GM12878 (cell line): ENCODE measurements around the gene PRR3. TPM values are rescaled to one million over a fixed set of nuclear protein-coding genes. Genes with fewer than 3 reads are reported as not detected.
"Not testable (repeated sequence)": the region's sequence is repeated elsewhere in the genome, so short reads cannot be mapped to it uniquely, and the experiment has no call there.

ENCODE experiments used
- ATAC-seq: fragments of 200-7000 bp; cut with Tn5 transposase; 3 replicates; pipeline ENCODE4 v1.9.1; 2020; ENCODE audit warnings: mild to moderate bottlenecking, moderate library complexity
- BruUV-seq: library from RNA; stranded (reverse); fragments of 400-500 nt; replicated peaks from 2 replicates; lab custom pipeline; 2021; lab: Mats Ljungman, UMichigan
- CTCF ChIA-PET: fragments of 300-600 bp; sonication (Branson Sonifier 250); formaldehyde crosslinking; extraction: SDS; loops from one replicate; lab custom pipeline; 2021; ENCODE audit warnings: inconsistent platforms; lab: Yijun Ruan, JAX
- POLR2A ChIA-PET: fragments of 350-600 bp; formaldehyde crosslinking; extraction: SDS; loops from one replicate; lab custom pipeline; 2021; ENCODE audit warnings: inconsistent platforms; lab: Charles Lee
- RAD21 ChIA-PET: fragments of 300-600 bp; sonication (Branson Sonifier 250); formaldehyde crosslinking; loops from one replicate; lab custom pipeline; 2023; ENCODE audit warnings: antibody characterized with exemption; ENCODE audit not compliant: unreplicated experiment; lab: Charles Lee
- SMC1A ChIA-PET: fragments of 300-600 bp; sonication (Branson Sonifier 250); formaldehyde crosslinking; loops from one replicate; lab custom pipeline; 2023; ENCODE audit not compliant: unreplicated experiment, uncharacterized antibody; lab: Charles Lee
- DNase-seq: peaks from one replicate; pipeline ENCODE4 v3.0.0-alpha.2; 2011; ENCODE audit warnings: low read depth, low spot score
- FAIRE-seq: peaks from 3 replicates; lab custom pipeline; 2011; peaks lifted over from hg19 to GRCh38; lab: Jason Lieb, UNC
- H2AFZ ChIP-seq: 2 replicates; pipeline ENCODE4 v1.6.0; 2011; ENCODE audit warnings: low read depth, low read length, control low read depth; ENCODE audit not compliant: control insufficient read depth
- H3K27ac ChIP-seq: 2 replicates; pipeline ENCODE4 v1.5.1; 2011; ENCODE audit warnings: control low read depth; ENCODE audit not compliant: control insufficient read depth, insufficient read depth
- H3K27me3 ChIP-seq, 2 experiments: replicated peaks in 1 of 2; 2 replicates each; pipeline versions ENCODE4 v1.6.0 to v1.6.1; 2011; ENCODE audit warnings: low read length in 1 of 2; ENCODE audit not compliant: control insufficient read depth in 2 of 2, insufficient read depth in 2 of 2
- H3K36me3 ChIP-seq, 2 experiments: 2 replicates each; pipeline ENCODE4 v1.5.1; 2011; ENCODE audit warnings: low read length in 1 of 2; ENCODE audit not compliant: control insufficient read depth in 2 of 2, insufficient read depth in 2 of 2
- H3K4me1 ChIP-seq: 2 replicates; pipeline ENCODE4 v1.6.1; 2011; ENCODE audit warnings: mild to moderate bottlenecking, low read length, moderate library complexity, mixed read lengths; ENCODE audit not compliant: control insufficient read depth, insufficient read depth
- H3K4me2 ChIP-seq: 2 replicates; pipeline ENCODE4 v1.6.0; 2011; ENCODE audit warnings: control low read depth; ENCODE audit not compliant: control insufficient read depth, insufficient read depth
- H3K4me3 ChIP-seq: fragments of 200-600 bp; sonication (generic); 2 replicates; pipeline ENCODE4 v1.5.1; 2016
- H3K79me2 ChIP-seq: 2 replicates; pipeline ENCODE4 v1.6.0; 2011; ENCODE audit warnings: low read length; ENCODE audit not compliant: control insufficient read depth, insufficient read depth
- H3K9ac ChIP-seq: 2 replicates; pipeline ENCODE4 v1.8.0; 2011; ENCODE audit warnings: low read length, control low read depth, mixed read lengths; ENCODE audit not compliant: control insufficient read depth, insufficient read depth
- H3K9me3 ChIP-seq: replicated peaks from 3 replicates; pipeline ENCODE4 v1.5.1; 2011; ENCODE audit warnings: mild to moderate bottlenecking, low read length; ENCODE audit not compliant: control insufficient read depth, insufficient read depth
- H4K20me1 ChIP-seq: 2 replicates; pipeline ENCODE4 v1.6.0; 2011; ENCODE audit not compliant: control insufficient read depth, insufficient read depth
- BHLHE40 ChIP-seq, 2 experiments: fragments of 450-650 bp in 1 of 2; IDR thresholded peaks; 2 replicates each; pipeline ENCODE4 v1.6.1; 2011 to 2017; ENCODE audit warnings: low read depth in 2 of 2, borderline replicate concordance in 1 of 2, improper control_type of control experiment in 1 of 2, low read length in 1 of 2, mild to moderate bottlenecking in 1 of 2
- FOXM1 ChIP-seq: IDR thresholded peaks from 2 replicates; pipeline ENCODE4 v1.6.1; 2012; ENCODE audit warnings: low read depth, mild to moderate bottlenecking, inconsistent platforms, low read length, moderate library complexity
- JUNB ChIP-seq: IDR thresholded peaks from 2 replicates; pipeline ENCODE4 v1.6.1; 2016; ENCODE audit warnings: antibody characterized with exemption, mild to moderate bottlenecking
- JUND ChIP-seq: IDR thresholded peaks from 2 replicates; pipeline ENCODE4 v1.6.1; 2012; ENCODE audit warnings: low read depth, mild to moderate bottlenecking, low read length, improper control_type of control experiment, moderate library complexity
- TCF7 ChIP-seq: IDR thresholded peaks from 2 replicates; pipeline ENCODE4 v1.6.1; 2014; ENCODE audit warnings: antibody characterized with exemption, borderline replicate concordance
- YY1 ChIP-seq: IDR thresholded peaks from 2 replicates; pipeline ENCODE4 v1.6.1; 2011; ENCODE audit warnings: low read depth, mild to moderate bottlenecking, low read length
- ZNF217 ChIP-seq: fragments of 450-650 bp; IDR thresholded peaks from 2 replicates; pipeline ENCODE4 v1.6.1; 2017; ENCODE audit warnings: antibody characterized with exemption, mild to moderate bottlenecking
- WGBS: methylation state at CpG from one replicate; pipeline ENCODE4 v1.1.6; 2016; ENCODE audit warnings: low lambda C conversion rate; ENCODE audit not compliant: insufficient replicate concordance, insufficient coverage; ENCODE audit errors: missing lambda C conversion rate; 5-methylcytosine and 5-hydroxymethylcytosine counted together
- in situ Hi-C: fragments of 300-500 bp; cut with MboI; formaldehyde crosslinking; loops from 9 replicates; pipeline ENCODE4 v1.14.3; 2018; ENCODE audit warnings: mixed read lengths
- intact Hi-C: fragments of 100-400 bp; cut with micrococcal nuclease; formaldehyde crosslinking; loops from one replicate; pipeline ENCODE4 v1.14.2; 2022; ENCODE audit not compliant: unreplicated experiment
- polyA plus RNA-seq, 11 experiments: library from polyadenylated mRNA; depleted of rRNA in 4 of 11; unstranded in 6 of 11; stranded (reverse) in 5 of 11; fragments of >200 nt; fragmentation: Nextera tagmentation in 4 of 11; fragmentation: Illumina TruSeq in 1 of 11; extraction: Ambion mirVana in 4 of 11; extraction: Trizol in 1 of 11; gene quantifications; 1 replicate in 1 of 11; 2 replicates in 10 of 11; pipeline versions ENCODE4 v1.2.1 to v1.2.3, GENCODE V29; 2011 to 2016; ENCODE audit warnings: inconsistent platforms in 2 of 11, missing spikeins in 2 of 11, low read depth in 1 of 11
- total RNA-seq, 4 experiments: library from RNA; depleted of rRNA in 3 of 4; stranded (reverse); fragments of >200 nt in 3 of 4; fragmentation: Illumina TruSeq in 1 of 4; extraction: Trizol in 1 of 4; gene quantifications; 2 replicates each; pipeline versions ENCODE4 v1.2.1 to v1.2.3, GENCODE V29; 2013 to 2021
- TF ChIP-seq, protein P1 (sequence below): fragments of 450-650 bp; IDR thresholded peaks from 2 replicates; pipeline ENCODE4 v1.6.1; 2017; ENCODE audit warnings: low read depth, mild to moderate bottlenecking, moderate library complexity
- TF ChIP-seq, protein P2 (sequence below): fragments of 450-650 bp; IDR thresholded peaks from 2 replicates; pipeline ENCODE4 v1.6.1; 2017; ENCODE audit warnings: mild to moderate bottlenecking, moderate library complexity

PRR3 gene
- total and polyA plus RNA-seq, 10 of the 15 experiments (the other 5 are each of a cell fraction or from before 2014, with no cell fraction given) = 14.0 to 38.2 (median 20.5) TPM

- intact Hi-C loops = not testable (repeated sequence)
Observed at GRCh38 chr6:30526444-30526843, 30.7 kb upstream of the PRR3 start.

GRCh38 chr6:30529349-30529875, 27.7 kb upstream of the PRR3 start:
- RAD21 ChIA-PET = interaction anchor here (0.6 to 5.2 kb wide), 14 partner anchors 11 to 384 kb away, joined by 3 to 77 read pairs (median 4); partner anchors contain the start of gene MRPS18B
- Histone ChIP-seq H3K27ac (peak overlapping the region; percentile 80), H3K4me2 (peak overlapping the region; percentile 59), H2AFZ (peak overlapping the region; percentile 22; the same call in 1 of the 2 replicates), H3K4me1 (peaks cover 33% of the 10 kb centered on the region)
- POLR2A ChIA-PET = interaction anchor here (0.6 to 2.4 kb wide), 14 partner anchors 11 to 85 kb away, joined by 3 to 13 read pairs (median 4); no protein-coding TSS in a partner anchor
- H3K36me3 ChIP-seq, BruUV-seq, H3K27me3 ChIP-seq, H3K79me2 ChIP-seq, FAIRE-seq, H4K20me1 ChIP-seq, H3K9ac ChIP-seq, H3K9me3 ChIP-seq, H3K4me3 ChIP-seq, in situ Hi-C loops: not testable (repeated sequence)
- WGBS = 41% methylated on average over 17 of the region's 17 CpGs
- SMC1A ChIA-PET = interaction anchor here (0.9 to 7.4 kb wide), 10 partner anchors 12 to 45 kb away, joined by 3 to 123 read pairs (median 10); no protein-coding TSS in a partner anchor
- ATAC-seq (peak; percentile 79), DNase-seq (peak; percentile 74)
- CTCF ChIA-PET = interaction anchor here (0.7 to 7.5 kb wide), 10 partner anchors 13 to 46 kb away, joined by 3 to 199 read pairs (median 8); no protein-coding TSS in a partner anchor
- intact Hi-C loops = loop anchor here (2.0 kb wide), 1 partner anchor 21 kb away; no protein-coding TSS in a partner anchor
- TF ChIP-seq, protein P1, sequence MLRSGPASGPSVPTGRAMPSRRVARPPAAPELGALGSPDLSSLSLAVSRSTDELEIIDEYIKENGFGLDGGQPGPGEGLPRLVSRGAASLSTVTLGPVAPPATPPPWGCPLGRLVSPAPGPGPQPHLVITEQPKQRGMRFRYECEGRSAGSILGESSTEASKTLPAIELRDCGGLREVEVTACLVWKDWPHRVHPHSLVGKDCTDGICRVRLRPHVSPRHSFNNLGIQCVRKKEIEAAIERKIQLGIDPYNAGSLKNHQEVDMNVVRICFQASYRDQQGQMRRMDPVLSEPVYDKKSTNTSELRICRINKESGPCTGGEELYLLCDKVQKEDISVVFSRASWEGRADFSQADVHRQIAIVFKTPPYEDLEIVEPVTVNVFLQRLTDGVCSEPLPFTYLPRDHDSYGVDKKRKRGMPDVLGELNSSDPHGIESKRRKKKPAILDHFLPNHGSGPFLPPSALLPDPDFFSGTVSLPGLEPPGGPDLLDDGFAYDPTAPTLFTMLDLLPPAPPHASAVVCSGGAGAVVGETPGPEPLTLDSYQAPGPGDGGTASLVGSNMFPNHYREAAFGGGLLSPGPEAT = peak; percentile 83
- TF ChIP-seq JUNB = peak; percentile 70
- peak in 1 of 2 experiments; percentile 40; a peak in 1 of 4 replicates for TF ChIP-seq BHLHE40 (IDR thresholded peaks at IDR 0.05; ENCODE audit: borderline replicate concordance in 1 of 2, low read depth in 2 of 2, low read length in 1 of 2)
- TF ChIP-seq YY1 = peak; percentile 12; the same call in 1 of the 2 replicates
- peak; percentile 59; the same call in 1 of the 2 replicates for TF ChIP-seq FOXM1
- TF ChIP-seq TCF7 = peak; percentile 41; the same call in 1 of the 2 replicates
- TF ChIP-seq, protein P2, sequence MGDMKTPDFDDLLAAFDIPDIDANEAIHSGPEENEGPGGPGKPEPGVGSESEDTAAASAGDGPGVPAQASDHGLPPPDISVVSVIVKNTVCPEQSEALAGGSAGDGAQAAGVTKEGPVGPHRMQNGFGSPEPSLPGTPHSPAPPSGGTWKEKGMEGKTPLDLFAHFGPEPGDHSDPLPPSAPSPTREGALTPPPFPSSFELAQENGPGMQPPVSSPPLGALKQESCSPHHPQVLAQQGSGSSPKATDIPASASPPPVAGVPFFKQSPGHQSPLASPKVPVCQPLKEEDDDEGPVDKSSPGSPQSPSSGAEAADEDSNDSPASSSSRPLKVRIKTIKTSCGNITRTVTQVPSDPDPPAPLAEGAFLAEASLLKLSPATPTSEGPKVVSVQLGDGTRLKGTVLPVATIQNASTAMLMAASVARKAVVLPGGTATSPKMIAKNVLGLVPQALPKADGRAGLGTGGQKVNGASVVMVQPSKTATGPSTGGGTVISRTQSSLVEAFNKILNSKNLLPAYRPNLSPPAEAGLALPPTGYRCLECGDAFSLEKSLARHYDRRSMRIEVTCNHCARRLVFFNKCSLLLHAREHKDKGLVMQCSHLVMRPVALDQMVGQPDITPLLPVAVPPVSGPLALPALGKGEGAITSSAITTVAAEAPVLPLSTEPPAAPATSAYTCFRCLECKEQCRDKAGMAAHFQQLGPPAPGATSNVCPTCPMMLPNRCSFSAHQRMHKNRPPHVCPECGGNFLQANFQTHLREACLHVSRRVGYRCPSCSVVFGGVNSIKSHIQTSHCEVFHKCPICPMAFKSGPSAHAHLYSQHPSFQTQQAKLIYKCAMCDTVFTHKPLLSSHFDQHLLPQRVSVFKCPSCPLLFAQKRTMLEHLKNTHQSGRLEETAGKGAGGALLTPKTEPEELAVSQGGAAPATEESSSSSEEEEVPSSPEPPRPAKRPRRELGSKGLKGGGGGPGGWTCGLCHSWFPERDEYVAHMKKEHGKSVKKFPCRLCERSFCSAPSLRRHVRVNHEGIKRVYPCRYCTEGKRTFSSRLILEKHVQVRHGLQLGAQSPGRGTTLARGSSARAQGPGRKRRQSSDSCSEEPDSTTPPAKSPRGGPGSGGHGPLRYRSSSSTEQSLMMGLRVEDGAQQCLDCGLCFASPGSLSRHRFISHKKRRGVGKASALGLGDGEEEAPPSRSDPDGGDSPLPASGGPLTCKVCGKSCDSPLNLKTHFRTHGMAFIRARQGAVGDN = peak; percentile 90
- TF ChIP-seq JUND = 0 out of 2 replicates have a peak, but pooled peaks have one; percentile 30

More at GRCh38 chr6:30526444-30526843, 30.7 kb upstream of the PRR3 start:
- H2AFZ ChIP-seq, BruUV-seq, H3K9me3 ChIP-seq, H3K79me2 ChIP-seq, DNase-seq, H3K4me3 ChIP-seq, H3K27me3 ChIP-seq, H3K9ac ChIP-seq, FAIRE-seq, ATAC-seq, H3K36me3 ChIP-seq, in situ Hi-C loops, H4K20me1 ChIP-seq, H3K4me2 ChIP-seq, H3K27ac ChIP-seq: not testable (repeated sequence)
- RAD21 ChIA-PET = interaction anchor here (1.4 to 4.0 kb wide), 2 partner anchors 9 to 17 kb away, joined by 4 to 30 read pairs; no protein-coding TSS in a partner anchor
- CTCF ChIA-PET = interaction anchor here (0.8 to 7.5 kb wide), 4 partner anchors 9 to 73 kb away, joined by 3 to 199 read pairs (median 6); no protein-coding TSS in a partner anchor
- SMC1A ChIA-PET = interaction anchor here (0.6 to 7.4 kb wide), 5 partner anchors 10 to 209 kb away, joined by 3 to 69 read pairs (median 4); no protein-coding TSS in a partner anchor
- 98% methylated on average over 2 of the region's 3 CpGs for WGBS
- H3K4me1 ChIP-seq = peaks cover 30% of the 10 kb centered on the region
- 0 out of 2 replicates have a peak, but pooled peaks have one; percentile 28 for TF ChIP-seq ZNF217
- POLR2A ChIA-PET = interaction anchor here (1.8 kb wide), 1 partner anchor 29 kb away, joined by 5 read pairs; no protein-coding TSS in a partner anchor
